HEK293 (cell line): Measurements from ENCODE around the gene NREP.

ENCODE experiments used
- CTCF ChIA-PET: fragments of 350-600 bp; formaldehyde crosslinking; extraction: SDS; loops from one replicate; lab custom pipeline; 2021; ENCODE audit warnings: antibody characterized with exemption; lab: Yijun Ruan, JAX
- POLR2A ChIA-PET: fragments of 300-600 bp; formaldehyde crosslinking; extraction: SDS; loops from one replicate; lab custom pipeline; 2020; ENCODE audit warnings: antibody characterized with exemption, inconsistent platforms; lab: Yijun Ruan, JAX
- H3K27ac ChIP-seq: fragments of 200-500 bp; sonication (Bioruptor generic); 2 replicates; pipeline ENCODE4 v1.5.1; 2014; ENCODE audit warnings: low read depth, low read length, control low read depth, inconsistent platforms; ENCODE audit errors: extremely low read depth
- H3K36me3 ChIP-seq, 2 experiments: fragments of 200-500 bp in 1 of 2; sonication (Bioruptor generic) in 1 of 2; 1 replicate in 1 of 2; 2 replicates in 1 of 2; pipeline ENCODE4 v1.5.1; 2014 to 2017; ENCODE audit warnings: inconsistent platforms in 2 of 2, low read length in 2 of 2; ENCODE audit not compliant: control insufficient read depth in 2 of 2, insufficient read depth in 1 of 2
- H3K4me1 ChIP-seq: fragments of 200-500 bp; sonication (Bioruptor generic); 2 replicates; pipeline ENCODE4 v1.5.1; 2014; ENCODE audit warnings: mild to moderate bottlenecking, low read length, inconsistent platforms; ENCODE audit not compliant: control insufficient read depth, insufficient read depth
- H3K4me3 ChIP-seq: 2 replicates; pipeline ENCODE4 v1.5.1; 2011; ENCODE audit warnings: low read depth, mild to moderate bottlenecking, control low read depth, low read length, moderate library complexity
- H3K9me3 ChIP-seq: fragments of 200-500 bp; sonication (Bioruptor generic); 2 replicates; pipeline ENCODE4 v1.5.1; 2014; ENCODE audit warnings: low read depth, low read length, inconsistent platforms; ENCODE audit not compliant: control insufficient read depth, insufficient read depth
- OSR2 ChIP-seq: fragments of 450-650 bp; formaldehyde crosslinking; IDR thresholded peaks from 2 replicates; pipeline ENCODE4 v1.5.1; 2016; ENCODE audit warnings: missing biosample characterization, missing genetic modification characterization
- OVOL3 ChIP-seq: fragments of 450-650 bp; formaldehyde crosslinking; IDR thresholded peaks from 2 replicates; pipeline ENCODE4 v1.5.1; 2016; ENCODE audit warnings: missing biosample characterization, missing genetic modification characterization
- PRDM2 ChIP-seq: fragments of 450-650 bp; formaldehyde crosslinking; IDR thresholded peaks from 2 replicates; pipeline ENCODE4 v1.5.1; 2016; ENCODE audit warnings: missing biosample characterization, missing genetic modification characterization, borderline replicate concordance
- SALL2 ChIP-seq: fragments of 450-650 bp; formaldehyde crosslinking; IDR thresholded peaks from 2 replicates; pipeline ENCODE4 v1.5.0; 2017; ENCODE audit warnings: missing biosample characterization, mild to moderate bottlenecking, missing genetic modification characterization, borderline replicate concordance
- SCRT1 ChIP-seq: fragments of 450-650 bp; formaldehyde crosslinking; IDR thresholded peaks from 2 replicates; pipeline ENCODE4 v1.5.1; 2016; ENCODE audit warnings: missing biosample characterization, missing genetic modification characterization, borderline replicate concordance
- ZBTB48 ChIP-seq: fragments of 450-650 bp; formaldehyde crosslinking; IDR thresholded peaks from 2 replicates; pipeline ENCODE4 v1.5.1; 2016; ENCODE audit warnings: missing biosample characterization, missing genetic modification characterization
- ZEB2 ChIP-seq: fragments of 450-650 bp; formaldehyde crosslinking; IDR thresholded peaks from 2 replicates; pipeline ENCODE4 v1.5.1; 2016; ENCODE audit warnings: missing biosample characterization, missing genetic modification characterization
- ZFP69B ChIP-seq: fragments of 450-650 bp; formaldehyde crosslinking; IDR thresholded peaks from 2 replicates; pipeline ENCODE4 v1.5.1; 2016; ENCODE audit warnings: missing biosample characterization, missing genetic modification characterization
- ZNF16 ChIP-seq: fragments of 450-650 bp; formaldehyde crosslinking; IDR thresholded peaks from 2 replicates; pipeline ENCODE4 v1.5.1; 2016; ENCODE audit warnings: low read depth, missing biosample characterization, missing genetic modification characterization
- ZNF266 ChIP-seq: fragments of 450-650 bp; formaldehyde crosslinking; IDR thresholded peaks from 2 replicates; pipeline ENCODE4 v1.5.1; 2016; ENCODE audit warnings: missing biosample characterization, missing genetic modification characterization, low read depth
- ZNF280D ChIP-seq: fragments of 450-650 bp; formaldehyde crosslinking; IDR thresholded peaks from 2 replicates; pipeline ENCODE4 v1.5.1; 2016; ENCODE audit warnings: missing biosample characterization, missing genetic modification characterization
- ZNF404 ChIP-seq: fragments of 450-650 bp; formaldehyde crosslinking; IDR thresholded peaks from 2 replicates; pipeline ENCODE4 v1.5.1; 2017; ENCODE audit warnings: missing biosample characterization, missing genetic modification characterization
- ZNF518A ChIP-seq: fragments of 450-650 bp; formaldehyde crosslinking; conservative IDR thresholded peaks from 2 replicates; pipeline ENCODE4 v1.5.1; 2016; ENCODE audit warnings: low read depth, missing biosample characterization, missing genetic modification characterization
- ZNF544 ChIP-seq: fragments of 450-650 bp; formaldehyde crosslinking; IDR thresholded peaks from 2 replicates; pipeline ENCODE4 v1.5.0; 2017; ENCODE audit warnings: missing biosample characterization, missing genetic modification characterization
- ZNF596 ChIP-seq: fragments of 450-650 bp; IDR thresholded peaks from 2 replicates; pipeline ENCODE4 v1.5.0; 2018; ENCODE audit warnings: missing biosample characterization, mild to moderate bottlenecking, missing genetic modification characterization, moderate library complexity
- ZNF626 ChIP-seq: fragments of 450-650 bp; sonication (Bioruptor Pico); formaldehyde crosslinking; IDR thresholded peaks from 2 replicates; pipeline ENCODE4 v1.5.1; 2018; ENCODE audit warnings: missing biosample characterization, missing genetic modification characterization, inconsistent platforms
- ZNF639 ChIP-seq: fragments of 450-650 bp; formaldehyde crosslinking; IDR thresholded peaks from 2 replicates; pipeline ENCODE4 v1.5.1; 2016; ENCODE audit warnings: missing biosample characterization, missing genetic modification characterization
- ZNF664 ChIP-seq: fragments of 450-650 bp; formaldehyde crosslinking; IDR thresholded peaks from 2 replicates; pipeline ENCODE4 v1.5.1; 2016; ENCODE audit warnings: missing biosample characterization, missing genetic modification characterization
- ZNF768 ChIP-seq: fragments of 450-650 bp; formaldehyde crosslinking; IDR thresholded peaks from 2 replicates; pipeline ENCODE4 v1.5.1; 2018; ENCODE audit warnings: missing biosample characterization, mild to moderate bottlenecking, missing genetic modification characterization

Gene NREP

GRCh38 chr5:111697215-111697614 lies 59.8 kb downstream of the NREP start (continued):
- TF ChIP-seq ZNF280D (tag by site-specific recombination): no peak
- TF ChIP-seq ZNF596 (tag by site-specific recombination): no peak
- TF ChIP-seq SALL2 (tag by site-specific recombination): no peak
- TF ChIP-seq OSR2 (tag by site-specific recombination): no peak
- TF ChIP-seq, all 188 proteins: peak for 11

GRCh38 chr5:111695991-111696390 lies 61.0 kb downstream of the NREP start:
- H3K9me3 ChIP-seq: no peaks in the 10 kb centered on the region
- ChIA-PET CTCF (interaction anchor here (0.9 kb wide), 1 partner anchor 149 kb away, joined by 3 read pairs; no protein-coding TSS in a partner anchor), POLR2A (no interaction called here)
- no peak overlapping the region for H3K27ac ChIP-seq
- no peaks in the 10 kb centered on the region for H3K36me3 ChIP-seq
- no peaks in the 10 kb centered on the region for H3K4me1 ChIP-seq
- no peak overlapping the region for H3K4me3 ChIP-seq
- TF ChIP-seq ZFP69B (no peak), ZNF768 (tag by site-specific recombination) (no peak), ZNF266 (tag by site-specific recombination) (no peak), ZNF404 (no peak), ZNF544 (no peak), SCRT1 (tag by site-specific recombination) (no peak), OVOL3 (tag by site-specific recombination) (no peak), ZNF16 (tag by site-specific recombination) (no peak), ZBTB48 (tag by site-specific recombination) (no peak), ZNF518A (tag by site-specific recombination) (no peak)

GRCh38 chr5:111694133-111694532 lies 62.9 kb downstream of the NREP start:
- Histone ChIP-seq H3K36me3 (no peaks in the 10 kb centered on the region), H3K4me3 (no peak overlapping the region), H3K9me3 (no peaks in the 10 kb centered on the region), H3K4me1 (no peaks in the 10 kb centered on the region), H3K27ac (no peak overlapping the region)
- ChIA-PET CTCF (interaction anchor here (0.6 to 0.7 kb wide), 2 partner anchors 9 to 189 kb away, joined by 5 to 7 read pairs; no protein-coding TSS in a partner anchor), POLR2A (no interaction called here)
- TF ChIP-seq SALL2 (tag by site-specific recombination): no peak
- TF ChIP-seq PRDM2 (tag by site-specific recombination): no peak
- TF ChIP-seq ZNF639: no peak
- TF ChIP-seq ZNF664: no peak
- TF ChIP-seq ZEB2: no peak
- no peak for TF ChIP-seq ZNF626 (tag by site-specific recombination)
